ENCODE data around the gene KNCN.

- no peak for TF ChIP-seq CTCF (IDR thresholded peaks at IDR 0.05; ENCODE audit: insufficient read depth, low read depth, low read length)
- TF ChIP-seq EZH2 (IDR thresholded peaks at IDR 0.05; ENCODE audit: insufficient read depth, low read length): no peak
These were observed 11.9 kb upstream of the KNCN start for GRCh38 chr1:46563341-46563740.

All from astrocyte (in vitro differentiated cells and primary cell).